ENCODE data around the gene ABAT.

The ABAT gene

GRCh38 chr16:8717892-8718415 is 43.5 kb downstream of the ABAT start:
- H3K27ac ChIP-seq: no peak overlapping the region
- TF ChIP-seq ZFX (IDR thresholded peaks at IDR 0.05; ENCODE audit: borderline replicate concordance) (no peak), CTCF (IDR thresholded peaks at IDR 0.05) (no peak)

GRCh38 chr16:8718851-8719680 is 44.6 kb downstream of the ABAT start:
- TF ChIP-seq ZFX (IDR thresholded peaks at IDR 0.05; ENCODE audit: borderline replicate concordance) (no peak), CTCF (IDR thresholded peaks at IDR 0.05) (no peak)
- H3K27ac ChIP-seq: no peak overlapping the region

- no peak overlapping the region for H3K27ac ChIP-seq
- no peak for TF ChIP-seq CTCF (IDR thresholded peaks at IDR 0.05)
- no peak for TF ChIP-seq ZFX (IDR thresholded peaks at IDR 0.05; ENCODE audit: borderline replicate concordance)
These were observed 45.9 kb downstream of the ABAT start for GRCh38 chr16:8720080-8720966.

- H3K27ac ChIP-seq: no peak overlapping the region
These were observed 46.5 kb downstream of the ABAT start for GRCh38 chr16:8720967-8721308.

GRCh38 chr16:8721336-8722024 is 47.1 kb downstream of the ABAT start:
- H3K27ac ChIP-seq: no peak overlapping the region
- TF ChIP-seq ZFX (IDR thresholded peaks at IDR 0.05; ENCODE audit: borderline replicate concordance) (no peak), CTCF (IDR thresholded peaks at IDR 0.05) (no peak)

More at GRCh38 chr16:8720967-8721308, 46.5 kb downstream of the ABAT start:
- TF ChIP-seq CTCF (IDR thresholded peaks at IDR 0.05) (no peak), ZFX (IDR thresholded peaks at IDR 0.05; ENCODE audit: borderline replicate concordance) (no peak)

- no peak overlapping the region for H3K27ac ChIP-seq
- no peak for TF ChIP-seq CTCF (IDR thresholded peaks at IDR 0.05)
- TF ChIP-seq ZFX (IDR thresholded peaks at IDR 0.05; ENCODE audit: borderline replicate concordance): no peak
These were observed 47.6 kb downstream of the ABAT start for GRCh38 chr16:8722025-8722348.
